HG03354 (cell line): Measurements from ENCODE around the gene WDFY3.

Experiments used
- ATAC-seq: cut with Tn5 transposase; IDR thresholded peaks from one replicate; pipeline ENCODE4 v1.9.1; 2021; ENCODE audit warnings: mild to moderate bottlenecking; ENCODE audit not compliant: unreplicated experiment, poor library complexity, severe bottlenecking

The WDFY3 gene

GRCh38 chr4:84954982-84955567 is 11.4 kb downstream of the WDFY3 start:
- ATAC-seq, result no peak

- ATAC-seq, result no peak
Measured at GRCh38 chr4:84952776-84953175, 13.7 kb downstream of the WDFY3 start.

DNA sequence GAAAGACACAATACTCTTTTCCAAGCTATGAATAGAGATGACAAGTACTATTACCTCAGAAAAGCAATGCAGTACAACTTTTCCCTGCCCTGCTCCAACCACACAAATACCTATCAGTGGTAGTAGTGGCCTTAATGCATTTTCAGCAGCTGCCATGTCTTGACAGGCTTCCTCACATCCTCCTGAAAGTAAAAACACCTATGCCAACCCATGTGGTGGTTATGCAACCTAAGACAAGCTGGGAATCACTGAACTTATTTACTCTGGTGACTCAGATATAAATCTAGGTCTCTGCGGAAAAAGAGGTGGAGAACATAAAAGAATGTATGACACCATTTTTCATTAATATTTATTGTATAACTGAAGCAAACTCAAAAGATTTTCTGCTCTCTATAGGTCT is 14.5 kb downstream of the WDFY3 start:
- no peak for ATAC-seq

DNA sequence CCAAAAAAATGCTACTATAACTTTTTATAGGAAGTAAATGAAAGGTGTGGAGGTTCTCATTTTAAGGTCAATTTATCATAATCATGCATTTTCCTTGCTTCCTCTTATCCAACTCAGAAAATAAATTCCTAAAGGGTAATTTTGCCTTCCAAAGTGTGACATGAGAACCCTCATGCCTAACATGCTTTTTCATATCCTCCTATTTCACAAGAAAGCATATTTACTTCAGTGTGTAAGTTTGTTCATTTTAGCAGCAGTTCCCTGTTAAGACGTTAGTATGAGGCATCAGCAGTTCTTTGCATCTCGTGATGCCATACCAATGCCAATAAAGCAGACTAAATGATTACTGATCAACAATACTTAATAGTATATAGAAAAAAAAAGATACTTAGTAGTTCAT is 18.4 kb downstream of the WDFY3 start:
- no peak for ATAC-seq

DNA sequence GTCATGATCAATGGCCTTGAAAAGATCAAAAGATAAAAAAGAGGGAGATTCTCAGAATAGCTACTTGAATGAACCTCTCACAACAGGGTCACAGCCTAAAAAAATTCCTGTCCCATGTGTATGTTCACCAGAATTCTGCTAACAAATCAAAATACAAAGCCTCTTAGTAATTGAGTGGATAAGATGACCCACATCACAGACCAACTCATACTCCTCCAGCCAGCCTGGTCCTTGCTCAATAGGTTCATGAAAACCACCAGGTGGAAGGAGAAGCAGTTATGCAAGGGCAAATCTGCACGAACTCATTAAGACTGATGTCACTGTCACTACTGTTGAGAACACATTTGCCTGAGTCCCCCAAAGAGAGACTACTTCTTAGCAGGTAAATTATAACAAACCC is 21.5 kb downstream of the WDFY3 start:
- no peak for ATAC-seq

GRCh38 chr4:84940960-84941359 is 25.5 kb downstream of the WDFY3 start:
- no peak for ATAC-seq

GRCh38 chr4:84939113-84939512 is 27.4 kb downstream of the WDFY3 start:
- no peak for ATAC-seq

DNA sequence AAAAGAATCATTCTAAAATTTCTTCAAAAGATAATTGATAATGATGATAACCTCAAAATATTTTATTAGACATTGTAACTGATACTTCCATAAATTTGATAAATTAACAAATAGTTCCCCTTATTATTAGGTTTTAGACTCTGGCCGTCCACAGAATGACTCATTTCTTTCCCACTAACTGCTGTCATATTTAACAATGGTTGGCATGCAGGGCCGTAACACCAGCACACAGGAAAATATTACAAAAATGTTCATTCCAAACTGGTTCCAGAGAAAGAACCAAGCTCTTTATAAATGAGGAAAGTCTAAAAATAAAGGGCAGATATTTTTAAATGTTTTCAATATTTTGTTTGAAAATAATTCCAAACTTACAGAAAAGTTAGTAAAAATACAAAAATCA is 28.2 kb downstream of the WDFY3 start:
- ATAC-seq, result no peak

- no peak for ATAC-seq
Measured at GRCh38 chr4:84937381-84937977, 29.0 kb downstream of the WDFY3 start.

GRCh38 chr4:84936123-84936522 is 30.4 kb downstream of the WDFY3 start:
- ATAC-seq, result no peak

DNA sequence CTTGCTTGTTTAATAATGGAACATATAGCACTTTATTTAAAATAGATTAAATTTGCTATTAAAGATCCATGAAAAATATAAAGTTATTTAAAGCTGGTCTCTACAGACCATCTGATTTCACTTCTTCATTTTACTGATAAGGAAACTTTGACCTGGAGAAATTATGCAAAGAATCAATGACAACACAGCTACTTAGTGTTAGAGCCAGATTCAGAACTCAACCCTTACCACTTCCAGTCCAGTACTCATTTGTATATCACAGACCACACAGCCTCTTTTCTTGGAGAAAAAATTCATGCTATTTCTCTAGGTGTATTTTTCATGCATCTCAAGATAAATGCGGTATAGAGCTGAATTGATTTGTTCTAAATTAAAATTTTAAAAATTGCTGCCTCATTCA is 34.0 kb downstream of the WDFY3 start:
- peak; percentile 59 for ATAC-seq

- no peak for ATAC-seq
Measured at GRCh38 chr4:84931961-84932360, 34.5 kb downstream of the WDFY3 start.

DNA sequence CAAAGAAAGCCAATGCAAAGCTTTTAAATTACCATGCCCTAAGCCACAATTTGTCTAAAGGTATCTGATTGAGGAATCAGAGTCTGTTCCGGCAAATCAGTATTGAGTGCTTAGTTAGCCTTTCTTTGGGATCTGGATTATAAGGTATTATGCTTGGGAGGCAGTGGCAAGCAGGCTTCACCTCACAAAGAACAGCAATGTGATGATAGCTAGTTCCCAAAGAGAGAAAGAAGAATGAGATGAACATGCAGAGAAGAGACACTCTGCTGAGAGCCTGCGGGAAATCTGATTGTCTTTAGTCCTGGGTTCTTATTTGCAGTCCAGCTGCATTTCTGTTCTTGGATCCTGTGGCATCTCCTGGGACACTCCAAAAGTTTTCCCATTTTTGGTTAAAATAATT is 35.2 kb downstream of the WDFY3 start:
- ATAC-seq, result no peak

GRCh38 chr4:84928089-84928488 is 38.4 kb downstream of the WDFY3 start:
- ATAC-seq, result no peak

DNA sequence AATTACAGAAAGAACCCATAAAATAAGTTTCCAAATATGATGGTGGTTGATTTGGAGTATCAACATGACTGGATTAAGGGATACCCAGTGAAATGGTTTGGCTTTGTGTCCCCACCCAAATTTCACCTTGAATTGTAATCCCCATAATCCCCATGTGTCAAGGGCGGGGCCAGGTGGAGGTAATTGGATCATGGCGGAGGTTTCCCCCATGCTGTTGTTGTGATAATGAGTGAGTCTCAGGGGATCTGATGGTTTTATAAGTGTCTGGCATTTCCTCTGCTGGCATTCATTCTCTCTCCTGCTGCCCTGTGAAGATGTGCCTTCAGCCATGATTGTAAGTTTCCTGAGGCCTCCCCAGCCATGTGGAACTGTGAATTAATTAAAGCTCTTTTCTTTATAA is 39.1 kb downstream of the WDFY3 start:
- no peak for ATAC-seq

GRCh38 chr4:84925558-84925957 is 40.9 kb downstream of the WDFY3 start:
- ATAC-seq, result no peak

DNA sequence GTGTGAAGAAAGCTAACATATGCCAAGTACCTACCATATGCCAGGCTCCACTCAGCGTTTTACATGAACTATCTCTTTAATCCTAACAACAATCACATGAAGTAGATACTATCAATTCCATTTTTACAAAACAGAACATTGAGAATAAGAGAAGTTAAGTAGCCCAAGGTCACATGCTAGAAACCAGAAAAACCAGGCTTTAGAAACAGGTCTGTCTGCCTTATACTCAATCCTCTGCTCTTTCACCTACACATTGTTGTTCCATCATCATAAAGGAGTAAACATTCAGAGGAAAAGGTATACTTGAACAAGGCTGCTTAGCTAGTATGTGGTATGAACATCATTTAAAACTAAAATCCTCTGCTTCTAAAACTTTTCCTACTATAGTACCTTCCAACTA is 42.1 kb downstream of the WDFY3 start:
- no peak for ATAC-seq

DNA sequence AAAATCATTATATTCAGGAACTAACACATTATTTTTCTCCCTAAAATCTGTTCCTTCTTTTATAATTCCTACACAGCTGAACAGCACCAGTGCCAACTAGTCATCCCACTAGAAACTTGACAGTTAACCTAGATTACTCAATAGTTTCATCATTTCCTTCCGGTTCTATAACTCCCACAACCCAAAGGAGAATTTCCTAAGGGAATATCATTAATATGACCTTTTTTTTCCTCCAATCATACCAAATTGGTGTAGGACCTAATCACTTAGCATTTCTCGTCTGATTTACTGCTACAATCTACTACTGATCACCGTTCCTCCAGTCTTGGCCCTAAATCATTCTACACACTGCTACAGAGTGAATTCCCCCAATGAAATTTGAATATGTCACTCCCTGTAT is 45.9 kb downstream of the WDFY3 start:
- ATAC-seq, result no peak

DNA sequence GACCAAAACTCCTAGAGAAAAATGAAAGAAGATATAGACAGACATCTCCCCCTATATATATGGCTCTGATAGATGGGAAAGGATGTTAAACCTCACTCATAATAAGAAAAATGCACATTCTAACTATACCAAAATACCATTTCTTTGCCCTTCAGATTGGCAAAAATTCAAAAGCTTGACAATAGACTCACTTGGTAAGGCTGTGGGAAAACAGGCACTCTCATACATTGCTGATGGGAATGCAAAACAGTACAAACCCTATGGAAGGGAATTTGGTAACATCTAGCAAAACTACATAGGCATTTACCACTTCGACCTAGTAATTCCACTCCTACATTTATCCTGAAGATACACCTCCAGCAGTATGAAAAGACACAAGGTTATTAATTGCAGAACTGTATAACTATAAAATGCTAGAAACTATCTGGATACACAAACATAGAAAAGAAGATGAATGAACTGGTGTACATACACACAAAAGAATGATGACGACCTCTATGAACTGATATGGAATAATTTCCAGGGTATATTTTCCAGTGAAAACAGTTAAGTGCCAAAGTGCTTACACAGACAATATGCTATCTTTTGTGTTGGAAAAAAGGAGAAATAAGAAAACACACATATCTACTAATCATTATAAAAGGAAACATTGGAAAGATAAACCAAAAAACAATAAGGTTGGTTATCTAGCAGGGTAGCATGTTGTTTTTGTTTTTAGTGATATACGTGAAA is 48.5 kb downstream of the WDFY3 start:
- no peak for ATAC-seq

DNA sequence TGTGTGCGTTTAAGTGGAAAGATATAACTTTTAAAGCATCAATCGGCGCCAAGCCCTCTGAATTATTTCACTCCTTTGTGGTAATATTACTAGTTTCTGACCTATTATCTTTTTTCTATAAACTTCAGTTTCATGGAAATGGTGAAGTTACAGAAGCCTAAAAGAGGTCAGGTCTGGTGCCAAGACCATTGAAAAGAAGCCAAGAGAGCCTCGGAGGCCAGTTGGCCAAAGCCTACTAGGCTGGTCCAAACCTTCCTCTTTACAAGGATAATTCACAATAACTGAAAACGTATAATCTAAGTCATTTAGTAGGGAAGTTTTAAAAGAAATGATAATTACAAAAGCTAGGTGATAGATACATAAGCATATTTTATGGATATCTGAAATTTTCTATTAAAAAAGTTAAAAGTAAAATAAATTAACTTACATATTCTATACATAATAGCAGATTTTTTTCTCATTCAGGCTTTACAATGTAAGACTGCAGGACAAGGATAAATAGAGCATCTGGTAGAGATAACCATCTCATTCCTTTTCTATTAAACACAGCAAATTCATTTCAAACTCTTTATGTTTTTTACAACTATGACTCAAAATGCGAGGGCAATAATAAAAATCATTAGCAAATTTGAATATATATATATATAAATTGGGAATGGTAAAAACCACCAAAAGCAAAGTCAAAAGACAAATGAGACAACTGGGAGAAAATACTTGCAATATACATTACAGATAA is 49.2 kb downstream of the WDFY3 start:
- no peak for ATAC-seq

DNA sequence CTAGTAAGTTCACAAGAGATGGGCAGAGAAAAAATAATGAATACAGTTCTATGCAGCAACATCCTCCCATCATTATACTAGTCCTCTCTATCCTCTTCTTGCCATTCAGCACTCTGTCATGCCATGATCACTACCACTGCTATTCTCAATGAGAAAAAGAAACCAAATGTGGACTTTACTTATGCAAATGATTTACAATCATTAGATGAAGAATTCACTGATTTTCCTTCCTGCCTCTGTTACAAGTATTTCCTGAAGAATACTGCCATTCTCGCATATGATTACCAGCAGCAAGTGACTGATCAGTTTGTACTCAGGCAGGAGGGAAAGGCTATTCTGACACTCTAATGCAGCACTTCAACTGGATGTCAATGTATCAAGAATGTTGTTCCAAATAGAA is 50.3 kb downstream of the WDFY3 start:
- ATAC-seq, result no peak
